Endodermal cell (in vitro differentiated cells): ENCODE results near the gene ACOT7. TPM values are rescaled to one million over a fixed set of nuclear protein-coding genes. Genes with fewer than 3 reads are reported as not detected.
A peak's percentile ranks its signal among the peaks of the same experiment; 100 is the strongest.

Experiments used
- DNase-seq: peaks from one replicate; pipeline ENCODE4 v3.0.0-alpha.2; 2017
- H3K27ac ChIP-seq: 2 replicates; pipeline ENCODE4 v1.5.1; 2013; ENCODE audit warnings: mild to moderate bottlenecking, low read depth, low read length, moderate library complexity
- H3K27me3 ChIP-seq: 2 replicates; pipeline ENCODE4 v1.6.1; 2013; ENCODE audit warnings: mild to moderate bottlenecking, low read length, moderate library complexity; ENCODE audit not compliant: insufficient read depth, control insufficient read depth, poor library complexity, severe bottlenecking
- H3K36me3 ChIP-seq: 2 replicates; pipeline ENCODE4 v1.7.0; 2013; ENCODE audit warnings: mild to moderate bottlenecking, low read length, moderate library complexity; ENCODE audit not compliant: control insufficient read depth, insufficient read depth
- H3K4me1 ChIP-seq: one replicate; pipeline ENCODE4 v1.7.0; 2013; ENCODE audit warnings: low read length; ENCODE audit not compliant: control insufficient read depth, insufficient read depth
- H3K4me3 ChIP-seq: 2 replicates; pipeline ENCODE4 v1.5.1; 2013; ENCODE audit warnings: mild to moderate bottlenecking, low read length, moderate library complexity
- H3K9ac ChIP-seq: 2 replicates; pipeline ENCODE4 v1.6.1; 2013; ENCODE audit warnings: mild to moderate bottlenecking, low read length, moderate library complexity; ENCODE audit not compliant: poor library complexity, severe bottlenecking; ENCODE audit errors: extremely low read depth
- H3K9me3 ChIP-seq: 2 replicates; pipeline ENCODE4 v1.6.1; 2013; ENCODE audit warnings: mild to moderate bottlenecking, low read length, moderate library complexity; ENCODE audit not compliant: control insufficient read depth
- H3K27ac Mint-ChIP-seq: 2 replicates; pipeline ENCODE4 v1.8.0; 2020; ENCODE audit warnings: mixed read lengths
- H3K27me3 Mint-ChIP-seq: 2 replicates; pipeline ENCODE4 v1.8.0; 2021; ENCODE audit warnings: mild to moderate bottlenecking, mixed read lengths; ENCODE audit not compliant: insufficient read depth
- H3K36me3 Mint-ChIP-seq: 2 replicates; pipeline ENCODE4 v1.8.0; 2020; ENCODE audit warnings: low read depth, mixed read lengths
- H3K4me1 Mint-ChIP-seq: 2 replicates; pipeline ENCODE4 v1.8.0; 2020; ENCODE audit warnings: mixed read lengths
- H3K4me3 Mint-ChIP-seq: 2 replicates; pipeline ENCODE4 v1.8.0; 2020; ENCODE audit warnings: mild to moderate bottlenecking, moderate library complexity, mixed read lengths
- H3K9me3 Mint-ChIP-seq: 2 replicates; pipeline ENCODE4 v1.8.0; 2020; ENCODE audit warnings: mild to moderate bottlenecking, mixed read lengths
- CTCF ChIP-seq: fragments of 200-600 bp; sonication (generic); conservative IDR thresholded peaks from 2 replicates; pipeline ENCODE4 v1.5.0; 2021; ENCODE audit warnings: antibody characterized with exemption, mild to moderate bottlenecking
- WGBS, 2 experiments: methylation state at CpG; one replicate each; pipeline versions ENCODE4 v1.1.5 to v1.1.7; 2013; ENCODE audit warnings: missing lambda C conversion rate in 2 of 2, mixed read lengths in 1 of 2; ENCODE audit not compliant: insufficient coverage in 1 of 2, insufficient read length in 1 of 2; 5-methylcytosine and 5-hydroxymethylcytosine counted together
- total RNA-seq, 2 donors: library from RNA; stranded (reverse); fragmentation: NEBNext Ultra II Directional in 1 of 2; extraction: Animal tissue kit (Norgen Biotek cat#: 25700) in 1 of 2; gene quantifications; 2 replicates in 1 of 2; 3 replicates in 1 of 2; pipeline ENCODE4 v1.2.1, GENCODE V29; 2021

ACOT7 gene
- total RNA-seq, 2 donors from 2014 or later, result 51.3 to 70.7 TPM

GRCh38 chr1:6259491-6260362 is 133.8 kb downstream of the ACOT7 start:
- H3K27ac ChIP-seq, result no peak overlapping the region
- no peaks in the 10 kb centered on the region for H3K36me3 ChIP-seq
- 14 to 33% methylated on average over 10 to 41 of the region's 46 CpGs for WGBS, 2 experiments
- no peak overlapping the region for H3K9ac ChIP-seq
- H3K36me3 Mint-ChIP-seq, result no peaks in the 10 kb centered on the region
- no peak overlapping the region for H3K27ac Mint-ChIP-seq
- H3K9me3 ChIP-seq, result no peaks in the 10 kb centered on the region
- H3K4me1 Mint-ChIP-seq, result peaks cover 3% of the 10 kb centered on the region
- H3K4me3 ChIP-seq, result no peak overlapping the region
- peak; percentile 11 for TF ChIP-seq CTCF
- no peaks in the 10 kb centered on the region for H3K4me1 ChIP-seq
- H3K9me3 Mint-ChIP-seq, result no peaks in the 10 kb centered on the region
- H3K27me3 Mint-ChIP-seq, result peaks cover 46% of the 10 kb centered on the region
- peaks cover 35% of the 10 kb centered on the region for H3K27me3 ChIP-seq
- DNase-seq, result peak; percentile 91
- H3K4me3 Mint-ChIP-seq, result peak overlapping the region; percentile 33

- 86 to 89% methylated on average over 9 to 10 of the region's 10 CpGs for WGBS, 2 experiments
- no peak for DNase-seq
- no peak overlapping the region for H3K4me3 Mint-ChIP-seq
- peaks cover 3% of the 10 kb centered on the region for H3K4me1 Mint-ChIP-seq
- H3K9ac ChIP-seq, result no peak overlapping the region
- H3K4me1 ChIP-seq, result no peaks in the 10 kb centered on the region
- H3K9me3 ChIP-seq, result no peaks in the 10 kb centered on the region
- H3K9me3 Mint-ChIP-seq, result no peaks in the 10 kb centered on the region
- H3K4me3 ChIP-seq, result no peak overlapping the region
- H3K27ac ChIP-seq, result no peak overlapping the region
- H3K36me3 Mint-ChIP-seq, result no peaks in the 10 kb centered on the region
- peaks cover 50% of the 10 kb centered on the region for H3K27me3 Mint-ChIP-seq
- no peak for TF ChIP-seq CTCF
- H3K27me3 ChIP-seq, result peaks cover 35% of the 10 kb centered on the region
- no peaks in the 10 kb centered on the region for H3K36me3 ChIP-seq
- no peak overlapping the region for H3K27ac Mint-ChIP-seq
Measured at GRCh38 chr1:6258675-6259074, 134.9 kb downstream of the ACOT7 start.

- no peak overlapping the region for H3K4me3 Mint-ChIP-seq
- no peak for DNase-seq
- no peak for TF ChIP-seq CTCF
- H3K4me1 Mint-ChIP-seq, result peaks cover 3% of the 10 kb centered on the region
- peaks cover 35% of the 10 kb centered on the region for H3K27me3 ChIP-seq
- no peaks in the 10 kb centered on the region for H3K4me1 ChIP-seq
- H3K36me3 Mint-ChIP-seq, result no peaks in the 10 kb centered on the region
- H3K9me3 ChIP-seq, result no peaks in the 10 kb centered on the region
- no peak overlapping the region for H3K4me3 ChIP-seq
- H3K9me3 Mint-ChIP-seq, result no peaks in the 10 kb centered on the region
- no peak overlapping the region for H3K9ac ChIP-seq
- WGBS, 2 experiments, result 93% methylated on average over 3 to 8 of the region's 8 CpGs
- no peak overlapping the region for H3K27ac Mint-ChIP-seq
- H3K27ac ChIP-seq, result no peak overlapping the region
- H3K27me3 Mint-ChIP-seq, result peaks cover 53% of the 10 kb centered on the region
- H3K36me3 ChIP-seq, result no peaks in the 10 kb centered on the region
Measured at GRCh38 chr1:6257541-6258069, 136.0 kb downstream of the ACOT7 start.
